GM21367 (cell line): ENCODE measurements around the gene CST3.
"Not testable (repeated sequence)": the region's sequence is repeated elsewhere in the genome, so short reads cannot be mapped to it uniquely, and the experiment has no call there.

ENCODE experiments used
- ATAC-seq: cut with Tn5 transposase; IDR thresholded peaks from one replicate; pipeline ENCODE4 v1.9.1; 2021; ENCODE audit not compliant: unreplicated experiment

Gene CST3

DNA sequence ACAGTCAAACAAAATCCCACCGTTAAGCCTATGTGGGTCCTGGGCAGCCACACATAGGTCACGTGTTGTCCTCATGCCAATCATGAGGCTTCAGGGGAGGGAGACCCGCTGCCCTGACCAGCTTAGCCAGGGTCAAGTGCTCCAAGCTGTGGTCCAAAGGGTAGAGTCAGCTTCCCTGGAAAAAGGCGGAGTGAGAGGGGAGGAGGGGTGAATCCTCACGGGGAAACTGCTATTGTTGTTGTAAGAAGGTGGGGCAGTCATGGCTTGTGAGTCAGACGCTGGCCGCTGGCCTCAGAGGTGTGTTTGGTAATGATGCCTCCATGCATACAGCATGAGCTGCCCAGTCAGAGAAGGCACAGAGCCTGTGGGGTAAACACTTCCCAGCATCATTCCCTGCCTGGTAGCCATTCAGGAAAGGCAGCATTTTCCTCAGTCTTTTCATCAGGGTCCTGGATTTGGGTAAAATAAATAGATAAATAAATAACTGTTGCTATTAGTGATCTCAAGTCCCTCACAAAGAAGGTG is 8.7 kb downstream of the CST3 start:
- ATAC-seq = no peak

DNA sequence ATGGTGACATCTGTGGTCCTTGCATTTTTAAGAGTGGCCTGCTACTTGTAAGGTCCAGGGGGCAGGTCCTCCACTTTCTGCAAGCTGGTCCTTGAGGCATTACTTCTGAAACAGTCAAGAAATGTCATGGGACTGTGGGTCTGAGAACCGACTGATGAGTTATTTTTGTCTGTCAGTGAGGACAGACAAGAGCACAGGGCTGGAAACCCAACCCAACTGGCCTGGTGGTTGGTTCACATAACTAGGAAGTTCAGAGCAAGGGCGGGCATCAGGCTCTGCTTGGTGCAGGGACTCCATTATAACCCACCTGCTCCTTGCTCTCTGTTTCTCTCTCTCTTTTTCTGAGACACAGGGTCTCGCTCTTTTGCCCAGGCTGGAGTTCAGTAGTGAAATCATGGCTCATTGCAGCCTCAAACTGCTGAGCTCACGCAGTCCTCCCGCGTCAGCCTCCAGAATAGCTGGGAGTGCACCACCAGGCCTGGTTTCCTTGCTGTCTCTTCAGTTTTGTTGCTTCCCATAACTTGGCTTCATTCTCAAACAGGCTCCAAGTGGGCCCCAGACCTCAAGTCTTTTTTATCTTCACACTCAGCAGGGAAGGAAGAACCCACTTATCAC is 9.2 kb downstream of the CST3 start:
- ATAC-seq = no peak

DNA sequence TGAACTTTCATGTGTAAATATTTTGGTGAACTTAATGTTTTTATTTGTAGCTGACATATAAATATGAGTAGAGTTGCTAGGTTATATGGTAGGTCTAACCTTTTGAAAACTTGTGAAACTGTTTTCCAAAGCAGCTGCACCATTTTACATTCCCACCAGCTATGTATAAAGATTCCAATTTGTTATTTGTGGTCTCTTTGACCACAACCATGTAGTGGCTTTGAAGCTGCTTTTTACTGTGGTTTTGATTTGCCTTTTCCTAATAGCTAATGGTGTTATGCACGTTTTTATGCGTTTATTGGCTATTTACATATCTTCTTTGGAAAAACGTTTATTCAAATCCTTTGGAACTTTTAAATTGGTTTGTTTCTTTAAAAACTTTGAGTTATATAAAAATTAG is 10.3 kb downstream of the CST3 start:
- no peak for ATAC-seq

DNA sequence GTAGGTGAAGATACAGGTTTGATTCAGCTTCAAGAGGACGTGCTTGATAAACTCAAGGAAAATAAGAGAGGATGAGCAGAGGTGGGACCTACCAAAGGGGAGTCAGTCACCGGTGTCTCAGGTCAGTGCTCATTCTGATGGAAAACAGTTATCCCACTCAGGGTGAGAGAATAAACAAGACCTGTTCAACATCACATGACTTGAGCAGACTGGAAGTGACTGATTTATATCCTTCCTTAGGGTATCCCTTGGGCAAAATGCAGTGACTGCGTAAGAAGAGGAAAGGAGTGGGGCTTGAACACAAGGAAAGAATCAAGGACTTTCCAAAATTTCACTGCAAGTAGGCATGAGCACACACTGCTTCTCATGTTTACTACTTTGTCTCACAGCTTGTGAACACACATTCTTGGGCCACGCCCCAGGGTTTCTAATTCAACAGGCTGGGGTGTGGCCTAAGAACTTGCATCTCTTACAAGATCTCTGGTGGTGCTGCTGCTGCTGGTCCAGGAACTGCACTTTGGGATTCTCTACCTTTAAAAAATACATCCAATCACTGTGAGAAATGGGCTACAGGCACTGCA is 11.6 kb downstream of the CST3 start:
- no peak for ATAC-seq

DNA sequence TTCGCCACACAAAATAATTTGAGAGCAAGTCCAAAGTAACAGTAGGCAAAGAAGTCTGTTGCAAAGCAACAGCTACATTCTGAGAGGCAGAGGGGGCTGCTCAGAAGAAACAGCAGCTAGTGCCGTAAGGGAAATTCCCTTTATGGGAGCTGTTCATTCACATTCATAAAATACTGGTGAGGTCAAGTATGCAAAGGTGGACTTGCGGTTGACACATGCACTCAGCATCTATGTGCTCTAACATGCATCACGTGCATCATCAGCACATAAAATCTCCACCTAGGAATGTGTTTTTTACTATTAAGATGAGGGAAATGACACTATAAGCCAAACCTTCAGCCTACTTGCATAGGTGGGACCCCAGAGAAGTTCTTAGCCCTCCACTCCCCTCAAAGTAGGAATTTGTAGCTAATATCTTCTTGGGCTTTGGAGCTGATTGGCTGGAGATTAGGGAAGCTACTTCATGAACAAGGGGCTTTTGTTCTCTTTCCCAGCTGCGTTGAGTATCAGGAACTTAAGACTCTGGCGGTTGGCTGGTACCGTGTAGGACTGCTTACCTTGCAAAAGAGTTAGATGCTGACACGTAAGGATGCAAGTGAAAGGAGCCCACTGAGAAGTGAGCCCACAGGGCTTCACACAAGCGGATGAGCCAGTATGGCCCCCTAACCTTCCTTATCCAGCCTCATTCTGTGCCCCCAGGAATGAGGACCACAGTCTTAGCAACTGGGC is 12.4 kb downstream of the CST3 start:
- ATAC-seq = no peak

DNA sequence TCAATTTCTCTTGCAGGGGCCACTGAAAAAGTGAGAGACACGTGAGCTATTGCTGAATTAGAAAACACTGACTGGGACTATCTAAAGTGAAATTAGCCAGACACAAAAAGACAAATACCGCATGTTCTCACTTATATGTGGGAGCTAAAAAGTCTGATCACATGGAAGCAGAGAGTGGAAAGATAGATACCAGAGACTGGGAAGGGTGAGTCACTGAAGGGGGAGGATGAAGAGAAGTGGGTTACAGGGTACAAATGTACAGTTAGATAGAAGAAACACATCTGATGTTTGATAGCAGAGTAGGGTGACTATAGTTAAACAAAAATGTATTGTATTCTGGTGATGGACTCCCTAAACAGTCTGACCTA is 13.4 kb downstream of the CST3 start:
- ATAC-seq = no peak

DNA sequence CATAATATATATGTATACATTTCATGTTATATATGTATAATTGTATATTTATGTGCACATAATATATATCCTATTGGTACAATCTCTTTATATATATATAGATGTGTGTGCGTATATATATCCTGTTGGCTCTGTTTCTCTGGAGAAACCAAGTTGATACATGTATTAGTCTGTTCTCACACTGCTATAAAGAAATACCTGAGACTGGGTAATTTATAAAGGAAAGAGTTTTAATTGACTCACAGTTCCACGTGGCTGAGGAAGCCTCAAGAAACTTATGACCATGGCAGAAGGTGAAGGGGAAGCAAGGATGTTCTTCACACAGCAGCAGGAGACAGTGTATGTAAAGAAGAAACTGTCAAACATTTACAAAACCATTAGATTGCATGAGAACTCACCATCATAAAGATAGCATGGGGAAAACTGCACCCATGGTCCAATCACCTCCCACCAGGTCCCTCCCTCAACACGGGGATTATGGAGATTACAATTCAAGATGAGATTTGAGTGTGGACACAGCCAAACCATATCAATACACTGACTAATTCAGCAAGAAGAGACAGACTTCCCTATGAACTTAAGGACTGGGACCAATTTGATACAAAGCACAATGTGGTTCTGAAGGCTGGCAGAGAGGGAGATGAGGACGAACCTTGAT is 14.0 kb downstream of the CST3 start:
- ATAC-seq = no peak

DNA sequence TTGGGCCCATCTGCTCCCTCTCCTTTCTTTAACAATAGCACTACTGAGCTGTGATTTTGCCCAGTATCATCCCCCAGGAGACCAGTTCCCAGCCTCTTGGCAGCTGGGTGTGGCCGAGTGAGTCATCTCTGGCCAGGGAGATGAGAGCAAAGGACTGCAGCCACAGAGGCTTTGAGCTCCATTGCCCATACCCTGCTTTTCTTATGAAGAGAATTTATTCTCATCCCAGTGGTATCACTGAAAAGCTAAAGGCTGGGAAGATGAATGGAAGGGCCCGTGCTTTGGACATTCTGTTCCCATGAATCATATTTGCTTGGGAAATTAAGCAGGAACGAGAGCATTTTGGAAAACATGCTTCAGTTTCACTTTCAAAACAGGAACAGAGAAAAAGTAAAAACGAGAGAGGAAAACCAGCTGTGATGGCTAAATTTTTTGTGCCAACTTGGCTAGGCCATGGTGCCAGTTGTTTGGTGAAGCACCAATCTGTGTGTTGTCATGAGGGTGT is 14.9 kb downstream of the CST3 start:
- no peak for ATAC-seq

DNA sequence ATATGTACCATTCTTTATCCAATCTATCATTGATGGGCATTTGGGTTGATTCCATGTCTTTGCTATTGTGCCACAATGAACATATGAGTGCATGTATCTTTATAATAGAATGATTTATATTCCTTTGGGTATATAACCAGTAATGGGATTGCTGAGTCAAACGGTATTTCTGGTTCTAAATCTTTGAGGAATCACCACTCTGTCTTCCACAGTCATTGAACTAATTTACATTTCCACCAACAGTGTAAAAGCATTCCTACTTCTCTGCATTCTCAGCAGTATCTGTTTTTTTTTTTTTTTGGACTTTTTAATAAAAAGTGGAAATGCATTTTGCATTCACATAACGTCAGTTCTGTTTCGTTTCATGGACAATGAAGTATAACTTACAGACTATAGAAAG is 15.4 kb downstream of the CST3 start:
- ATAC-seq = not testable (repeated sequence)

DNA sequence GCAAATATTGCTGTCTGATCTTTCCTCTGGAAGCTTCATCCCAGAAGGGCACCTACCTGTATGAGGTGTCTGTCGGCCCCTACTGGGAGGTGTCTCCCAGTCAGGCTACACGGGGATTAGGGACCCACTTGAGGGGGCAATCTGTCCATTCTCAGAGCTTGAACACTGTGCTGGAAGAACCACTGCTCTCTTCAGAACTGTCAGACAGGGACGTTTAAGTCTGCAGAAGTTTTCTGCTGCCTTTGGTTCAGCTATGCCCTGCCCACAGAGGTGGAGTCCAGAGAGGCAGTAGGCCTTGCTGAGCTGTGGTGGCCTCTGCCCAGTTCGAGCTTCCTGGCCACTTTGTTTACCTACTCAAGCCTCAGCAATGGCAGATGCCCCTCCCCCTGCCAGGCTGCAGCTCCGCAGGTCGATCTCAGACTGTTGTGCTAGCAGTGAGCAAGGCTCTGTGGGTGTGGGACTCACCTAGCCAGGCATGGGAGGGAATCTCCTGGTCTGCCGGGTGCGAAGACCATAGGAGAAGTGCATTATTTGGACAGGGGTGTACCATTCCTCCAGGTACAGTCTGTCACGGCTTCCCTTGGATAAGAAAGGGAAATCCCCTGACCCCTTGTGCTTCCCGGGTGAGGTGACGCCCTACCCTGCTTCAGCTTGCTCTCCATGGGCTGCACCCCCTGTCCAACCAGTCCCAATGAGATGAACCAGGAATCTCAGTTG is 16.9 kb downstream of the CST3 start:
- ATAC-seq = not testable (repeated sequence)

DNA sequence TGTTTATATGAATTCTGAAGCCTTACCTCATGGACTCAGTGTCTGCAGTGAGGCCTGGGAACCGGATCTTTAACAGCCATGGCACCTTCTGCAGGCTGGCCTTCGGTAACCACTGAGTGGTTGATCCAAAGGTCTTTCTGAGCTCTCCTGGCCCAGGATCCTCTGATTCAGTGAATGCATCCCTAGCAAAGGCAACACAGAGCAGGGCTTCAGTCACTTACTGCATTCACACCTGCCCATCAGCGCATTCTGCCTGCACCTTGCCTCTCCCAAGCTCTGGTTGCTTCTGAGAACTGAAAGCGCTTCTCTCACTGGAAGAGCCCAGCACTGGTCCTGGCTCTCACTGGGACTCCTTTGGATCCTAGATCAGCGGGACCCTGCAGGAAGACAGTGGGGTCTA is 23.6 kb downstream of the CST3 start:
- ATAC-seq = no peak

DNA sequence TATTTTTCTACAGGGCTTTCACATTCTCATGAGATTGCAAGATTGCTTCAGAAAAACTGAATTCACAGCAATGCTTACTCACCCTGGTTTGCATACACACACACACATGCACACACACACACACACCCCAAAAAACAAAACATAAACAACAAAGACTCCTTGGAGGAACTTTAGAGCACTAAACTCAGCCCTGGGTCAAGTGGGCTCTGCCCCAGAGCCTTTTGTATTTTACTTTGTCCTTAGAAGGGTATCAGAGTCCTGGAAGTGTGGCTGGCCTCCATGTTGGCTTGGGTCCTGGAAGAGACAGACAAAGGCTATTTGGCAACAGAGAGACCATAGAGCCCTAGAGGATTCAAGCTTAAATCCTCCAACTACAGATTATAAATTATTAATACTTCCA is 24.1 kb downstream of the CST3 start:
- ATAC-seq = no peak

DNA sequence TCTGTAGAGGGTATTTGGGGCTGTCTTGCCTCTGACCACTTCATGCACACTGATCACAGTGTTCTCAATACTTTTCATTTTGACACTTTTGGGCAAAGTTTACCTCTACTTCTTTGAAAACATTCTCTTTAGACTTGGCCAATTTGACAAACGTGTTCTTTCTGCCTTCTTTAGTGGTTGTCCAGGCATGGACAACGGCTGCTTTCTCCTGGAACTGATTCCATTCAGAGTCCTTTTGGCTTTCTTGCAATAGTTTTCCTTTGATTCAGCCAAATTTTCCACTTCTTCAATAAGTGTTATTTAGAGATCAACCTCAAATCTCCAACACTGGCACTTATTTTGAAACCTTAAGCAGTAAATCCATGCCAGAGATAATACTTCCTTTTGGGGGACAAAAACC is 25.4 kb downstream of the CST3 start:
- no peak for ATAC-seq

DNA sequence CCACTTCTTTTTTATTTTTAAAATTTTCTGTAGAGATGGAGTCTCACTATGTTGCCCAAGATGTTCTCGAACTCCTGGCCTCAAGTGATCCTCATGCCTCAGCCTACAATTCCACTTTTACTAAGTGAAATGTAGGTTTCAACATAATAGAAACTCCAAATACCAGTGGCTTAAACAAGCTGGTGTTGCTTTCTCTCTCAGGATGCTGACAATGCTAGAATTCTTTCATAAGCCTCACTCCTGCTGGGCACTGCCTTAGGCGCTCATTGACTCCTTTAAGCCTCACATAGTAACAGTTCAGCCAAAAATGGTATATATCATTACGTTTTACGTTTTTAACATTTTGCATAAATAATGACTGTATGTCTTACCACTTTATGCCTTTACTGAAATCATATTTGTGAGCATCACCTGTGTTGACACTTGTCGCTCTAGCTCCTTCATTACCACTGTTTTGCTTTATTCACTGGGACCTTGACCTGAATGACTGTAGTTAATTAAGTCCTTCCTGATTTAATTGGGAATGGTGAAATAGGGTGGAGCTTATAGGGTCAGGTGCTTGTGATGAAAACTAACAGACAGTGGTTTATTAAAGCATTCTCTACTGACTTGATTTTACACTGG is 28.2 kb downstream of the CST3 start:
- ATAC-seq = no peak

DNA sequence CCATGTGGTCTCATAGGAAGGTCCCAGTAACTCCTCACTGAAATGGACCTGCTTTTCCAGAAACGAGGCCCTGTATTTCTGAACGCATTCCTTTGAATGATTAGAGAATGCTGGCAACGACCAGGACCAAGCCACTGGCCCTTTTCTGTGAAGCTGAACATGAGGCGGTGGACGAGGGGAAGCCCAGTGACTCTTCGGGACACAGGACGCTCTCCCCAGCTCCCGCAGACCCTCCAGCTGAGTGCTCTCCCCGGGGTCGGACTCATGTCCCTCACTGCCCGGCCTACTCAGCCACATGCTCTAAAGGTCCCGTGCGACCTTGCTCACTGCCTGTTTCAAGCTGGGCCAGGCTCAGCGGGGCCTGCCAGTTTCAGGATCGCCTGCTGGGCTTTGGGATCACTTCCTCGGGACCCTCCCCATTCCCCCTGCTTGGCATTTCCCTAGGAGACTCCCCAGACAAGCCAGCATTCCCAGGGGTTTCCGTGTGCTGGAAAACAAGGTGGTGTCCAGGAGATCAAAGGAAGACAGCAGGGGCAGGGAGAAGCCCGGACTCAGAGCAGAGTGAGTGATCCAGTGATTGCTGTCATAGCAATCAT is 29.4 kb downstream of the CST3 start:
- no peak for ATAC-seq

DNA sequence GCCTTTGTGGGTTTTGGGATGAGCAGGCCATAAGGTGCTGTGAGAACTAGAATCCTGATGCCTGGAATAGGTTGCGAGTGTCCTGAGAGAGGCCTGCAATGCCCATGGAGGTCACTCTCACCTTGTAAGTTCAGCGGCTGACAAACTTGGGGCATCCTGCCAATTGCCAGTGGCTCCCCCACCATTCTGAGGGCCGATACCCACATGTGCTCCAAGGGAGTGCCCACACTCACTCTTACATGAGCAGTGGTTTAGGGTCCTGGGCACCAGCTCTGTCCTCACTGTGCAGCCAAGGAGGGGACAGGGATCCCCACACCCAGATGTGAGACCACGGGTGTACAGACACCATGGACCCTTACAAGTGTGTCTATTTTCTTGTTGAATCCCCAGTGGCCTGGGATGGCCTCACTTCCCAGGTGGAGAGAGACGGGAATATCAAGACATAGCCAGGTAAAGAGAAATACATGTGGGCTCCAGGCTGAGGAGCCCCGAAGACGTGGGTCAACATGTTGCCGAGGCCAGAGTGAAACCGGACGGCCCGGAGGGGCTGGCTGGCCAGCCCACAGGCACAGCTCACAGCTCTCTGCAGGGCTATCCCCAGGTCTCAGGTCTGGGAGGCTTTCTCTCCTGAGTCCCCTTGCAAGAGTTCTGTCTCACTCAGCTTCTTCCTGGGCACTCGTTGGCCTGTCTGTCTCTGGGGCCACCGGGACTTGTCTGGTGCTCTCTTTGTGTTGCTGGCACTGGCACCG is 30.1 kb downstream of the CST3 start:
- no peak for ATAC-seq

DNA sequence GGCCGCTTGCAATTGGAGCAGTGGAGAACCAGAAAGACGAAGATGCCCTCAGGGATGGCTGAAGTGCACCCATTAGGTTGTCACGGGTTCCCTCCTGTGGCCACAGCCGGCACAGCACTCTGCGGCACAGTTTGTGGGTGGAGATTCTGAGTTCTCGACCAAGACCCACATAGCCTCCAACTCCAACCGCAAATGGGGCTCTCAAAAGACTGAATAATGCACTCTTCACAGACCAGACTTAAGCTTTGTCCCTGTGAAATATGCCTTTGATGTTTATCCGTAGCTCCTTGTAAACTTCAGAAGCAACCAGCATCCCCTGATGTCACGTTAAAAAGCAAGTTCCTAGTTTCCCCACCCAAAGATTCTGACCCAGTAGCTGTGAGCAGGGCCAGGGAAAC is 31.1 kb downstream of the CST3 start:
- peak; percentile 90 for ATAC-seq

DNA sequence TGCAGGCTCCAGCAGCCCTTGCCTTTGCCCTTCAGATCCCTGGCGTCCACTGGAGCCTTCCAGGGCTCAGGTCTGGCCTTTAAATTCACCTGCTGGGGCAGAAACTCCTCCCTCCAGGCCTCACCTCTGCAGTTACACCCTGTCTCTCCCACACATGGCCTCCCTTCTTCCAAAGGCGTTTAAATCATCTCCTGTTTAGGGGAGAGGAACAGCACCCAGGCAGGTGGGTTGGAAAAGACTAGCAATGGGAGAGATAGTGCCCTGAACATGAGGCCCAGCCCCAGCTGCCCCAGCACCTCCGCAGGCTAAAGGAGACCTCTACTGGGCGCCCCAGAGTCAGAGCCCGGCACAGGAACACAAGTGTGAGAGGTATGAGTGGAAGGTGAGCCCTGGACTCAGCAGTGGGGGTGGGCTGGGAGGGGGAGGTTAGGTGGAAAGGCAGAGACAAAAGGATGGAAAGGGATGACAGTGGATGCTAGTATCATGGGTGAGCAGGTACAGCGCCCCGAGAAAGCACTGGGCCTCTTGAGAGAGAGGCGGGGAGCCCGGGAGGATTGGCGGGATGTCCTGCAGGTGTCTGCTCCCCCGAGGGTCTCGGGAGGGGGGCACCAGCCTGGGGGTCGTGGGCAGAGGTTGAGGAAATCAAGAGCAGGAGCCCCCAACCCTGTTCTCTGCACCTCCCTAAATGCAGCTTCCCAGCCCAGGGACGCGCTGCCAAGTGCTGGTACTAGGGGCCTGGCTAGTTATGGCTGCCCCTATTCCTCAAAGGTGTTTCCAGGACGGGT is 31.7 kb downstream of the CST3 start, which contains the start of gene CST9:
Gene CST9, minus strand, starts transcription at position 51 of the 785 bp plus-strand sequence. CDS start 53 bp downstream, outside the sequence.
- ATAC-seq = no peak

DNA sequence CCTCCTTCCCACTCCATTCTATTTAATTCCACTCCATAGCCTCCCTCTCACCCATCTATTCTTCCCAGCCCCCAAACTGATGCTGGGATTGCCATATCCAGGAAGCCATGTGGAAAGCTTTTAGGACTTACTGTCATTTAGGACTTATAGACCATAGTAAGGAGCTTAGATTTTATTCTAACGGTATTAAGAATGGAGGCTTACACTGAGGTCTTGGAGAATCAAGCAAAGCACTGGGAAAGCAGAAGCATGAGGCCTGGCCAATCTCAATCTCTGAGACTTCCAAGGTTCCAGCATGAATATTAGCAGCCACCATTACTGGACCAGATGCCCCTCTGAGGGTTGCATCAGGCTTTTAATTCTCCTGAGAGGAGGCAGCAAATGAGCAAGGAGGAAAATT is 33.4 kb downstream of the CST3 start:
- ATAC-seq = no peak
